HCT116 (cell line): ENCODE results near the gene TACR2. TPM values are rescaled to one million over a fixed set of nuclear protein-coding genes. Genes with fewer than 3 reads are reported as not detected.

ENCODE experiments used
- ATAC-seq: fragments of 200-7000 bp; cut with Tn5 transposase; 2 replicates; pipeline ENCODE4 v1.9.1; 2020; ENCODE audit warnings: mild to moderate bottlenecking, moderate library complexity
- BruUV-seq: library from RNA; stranded (reverse); fragments of 400-500 nt; replicated peaks from 2 replicates; lab custom pipeline; 2021; lab: Mats Ljungman, UMichigan
- CTCF ChIA-PET: fragments of 300-600 bp; sonication (Branson Sonifier 250); formaldehyde crosslinking; loops from one replicate; lab custom pipeline; 2021; ENCODE audit warnings: antibody characterized with exemption; lab: Charles Lee
- POLR2A ChIA-PET: fragments of 300-600, 350-600 bp; sonication (Branson Sonifier 250); formaldehyde crosslinking; loops from one replicate; lab custom pipeline; 2021; ENCODE audit warnings: antibody characterized with exemption; lab: Charles Lee
- RAD21 ChIA-PET, 2 experiments: fragments of 300-600 bp; sonication (Branson Sonifier 250); formaldehyde crosslinking; loops; one replicate each; lab custom pipeline; 2023; ENCODE audit warnings: low total read pairs in 2 of 2; ENCODE audit not compliant: uncharacterized antibody in 2 of 2, unreplicated experiment in 2 of 2, low non-redundant PET in 1 of 2; lab: Charles Lee
- DNase-seq: peaks from one replicate; pipeline ENCODE4 v3.0.0-alpha.2; 2010; ENCODE audit warnings: low read depth, low spot score
- H2AFZ ChIP-seq: fragments of 200-600 bp; shearing (Covaris generic), sonication (generic); 2 replicates; pipeline ENCODE4 v1.6.1; 2017; ENCODE audit warnings: low read depth, mixed run types, mixed read lengths, antibody characterized with exemption, low read length; ENCODE audit not compliant: poor library complexity, severe bottlenecking
- H3K27ac ChIP-seq: 2 replicates; pipeline ENCODE4 v1.5.1; 2012; ENCODE audit warnings: low read depth, low read length
- H3K27me3 ChIP-seq: fragments of 200-600 bp; sonication (generic); 2 replicates; pipeline ENCODE4 v1.6.1; 2016; ENCODE audit warnings: mixed run types, low read length, mixed read lengths; ENCODE audit not compliant: insufficient read depth
- H3K36me3 ChIP-seq, 2 experiments: fragments of 200-500 bp in 1 of 2; fragments of 200-600 bp in 1 of 2; sonication (Bioruptor generic) in 1 of 2; sonication (generic) in 1 of 2; 2 replicates each; pipeline versions ENCODE4 v1.5.1 to v1.6.1; 2014 to 2016; ENCODE audit warnings: low read length in 2 of 2, inconsistent platforms in 1 of 2, mixed read lengths in 1 of 2, mixed run types in 1 of 2; ENCODE audit not compliant: insufficient read depth in 2 of 2, control insufficient read depth in 1 of 2
- H3K4me1 ChIP-seq, 2 experiments: fragments of 200-600 bp in 1 of 2; sonication (generic) in 1 of 2; 2 replicates each; pipeline versions ENCODE4 v1.5.1 to v1.6.1; 2012 to 2017; ENCODE audit warnings: low read length in 2 of 2, inconsistent platforms in 1 of 2, mild to moderate bottlenecking in 1 of 2, mixed read lengths in 1 of 2, mixed run types in 1 of 2, moderate library complexity in 1 of 2; ENCODE audit not compliant: insufficient read depth in 2 of 2, control insufficient read depth in 1 of 2
- H3K4me2 ChIP-seq: fragments of 200-600 bp; sonication (generic); 2 replicates; pipeline ENCODE4 v1.6.1; 2017; ENCODE audit warnings: mixed run types, low read length, mixed read lengths
- H3K4me3 ChIP-seq, 2 experiments: fragments of 200-600 bp in 1 of 2; sonication (generic) in 1 of 2; replicated peaks in 1 of 2; 2 replicates each; pipeline ENCODE4 v1.5.1; 2011 to 2016; ENCODE audit warnings: low read length in 2 of 2, control low read depth in 1 of 2, low read depth in 1 of 2, mild to moderate bottlenecking in 1 of 2, mixed read lengths in 1 of 2, mixed run types in 1 of 2
- H3K79me2 ChIP-seq: fragments of 200-600 bp; sonication (generic); 2 replicates; pipeline ENCODE4 v1.6.1; 2017; ENCODE audit warnings: mild to moderate bottlenecking, mixed run types, low read length, moderate library complexity, mixed read lengths; ENCODE audit not compliant: insufficient read depth
- H3K9ac ChIP-seq: fragments of 200-600 bp; sonication (generic); 2 replicates; pipeline ENCODE4 v1.6.1; 2016; ENCODE audit warnings: low read length, mixed read lengths
- H3K9me2 ChIP-seq: fragments of 200-600 bp; sonication (generic), shearing (Covaris generic); 2 replicates; pipeline ENCODE4 v1.6.1; 2017; ENCODE audit warnings: mixed run types, mild to moderate bottlenecking, moderate library complexity; ENCODE audit not compliant: insufficient read depth
- H3K9me3 ChIP-seq, 2 experiments: fragments of 200-500 bp in 1 of 2; fragments of 200-600 bp in 1 of 2; sonication (Bioruptor generic) in 1 of 2; sonication (generic) in 1 of 2; 2 replicates each; pipeline ENCODE4 v1.6.1; 2014 to 2017; ENCODE audit warnings: low read length in 2 of 2, mixed read lengths in 2 of 2, inconsistent platforms in 1 of 2, low read depth in 1 of 2, mild to moderate bottlenecking in 1 of 2, mixed run types in 1 of 2, moderate library complexity in 1 of 2; ENCODE audit not compliant: control insufficient read depth in 1 of 2, insufficient read depth in 1 of 2
- H4K20me1 ChIP-seq: fragments of 200-600 bp; sonication (generic), shearing (Covaris generic); 2 replicates; pipeline ENCODE4 v1.6.1; 2017; ENCODE audit warnings: mixed run types, mild to moderate bottlenecking, moderate library complexity; ENCODE audit not compliant: insufficient read depth
- CEBPB ChIP-seq: IDR thresholded peaks from 2 replicates; pipeline ENCODE4 v1.6.1; 2012; ENCODE audit warnings: low read depth
- ELF1 ChIP-seq: IDR thresholded peaks from 2 replicates; pipeline ENCODE4 v1.6.1; 2012; ENCODE audit warnings: low read depth, borderline replicate concordance
- EZH2 ChIP-seq: fragments of 200-600 bp; sonication (generic); IDR thresholded peaks from 2 replicates; pipeline ENCODE4 v1.6.1; 2017; ENCODE audit warnings: antibody characterized with exemption, mixed run types
- EZH2phosphoT487 ChIP-seq: fragments of 200-600 bp; IDR thresholded peaks from 2 replicates; pipeline ENCODE4 v1.6.1; 2018; ENCODE audit warnings: antibody characterized with exemption, borderline replicate concordance
- POLR2A ChIP-seq: IDR thresholded peaks from 2 replicates; pipeline ENCODE4 v1.7.0; 2011; ENCODE audit warnings: borderline replicate concordance; ENCODE audit not compliant: insufficient read depth, insufficient read length; ENCODE audit errors: extremely low read depth
- POLR2AphosphoS5 ChIP-seq: IDR thresholded peaks from 2 replicates; pipeline ENCODE4 v1.6.1; 2011; ENCODE audit warnings: mild to moderate bottlenecking, low read depth, low read length, moderate library complexity
- RAD21 ChIP-seq: IDR thresholded peaks from 2 replicates; pipeline ENCODE4 v1.6.1; 2012; ENCODE audit warnings: low read depth, mild to moderate bottlenecking
- SP1 ChIP-seq: IDR thresholded peaks from 2 replicates; pipeline ENCODE4 v1.6.1; 2012; ENCODE audit warnings: low read depth
- SRF ChIP-seq: IDR thresholded peaks from 2 replicates; pipeline ENCODE4 v1.6.1; 2012; ENCODE audit warnings: low read depth
- TCF7L2 ChIP-seq: IDR thresholded peaks from 2 replicates; pipeline ENCODE4 v1.7.0; 2011; ENCODE audit warnings: borderline replicate concordance, inconsistent platforms; ENCODE audit not compliant: insufficient read depth, insufficient read length; ENCODE audit errors: extremely low read depth
- ZFX ChIP-seq: fragments of 450-650 bp; IDR thresholded peaks from 2 replicates; pipeline ENCODE4 v1.6.1; 2017
- ZNF274 ChIP-seq: fragments of 200-500 bp; sonication (Bioruptor generic); IDR thresholded peaks from 2 replicates; pipeline ENCODE4 v1.6.1; 2014; ENCODE audit warnings: mild to moderate bottlenecking, low read depth, low read length, inconsistent platforms
- intact Hi-C: fragments of 100-400 bp; cut with micrococcal nuclease; formaldehyde crosslinking; loops from 2 replicates; pipeline ENCODE4 v1.10.0; 2022
- total RNA-seq: library from RNA; stranded (reverse); gene quantifications from one replicate; pipeline ENCODE4 v1.2.1, GENCODE V29; 2021; ENCODE audit not compliant: unreplicated experiment
- TF ChIP-seq, protein P1 (sequence below): IDR thresholded peaks from 2 replicates; pipeline ENCODE4 v1.6.1; 2012
- TF ChIP-seq, protein P2 (sequence below): IDR thresholded peaks from 2 replicates; pipeline ENCODE4 v1.6.1; 2012; ENCODE audit warnings: low read depth
- TF ChIP-seq, protein P3 (sequence below), 3 experiments: fragments of 200-600 bp in 1 of 3; sonication (generic) in 1 of 3; IDR thresholded peaks in 2 of 3; conservative IDR thresholded peaks in 1 of 3; 2 replicates each; pipeline ENCODE4 v1.5.1; 2012 to 2017; ENCODE audit warnings: low read depth in 2 of 3, low read length in 2 of 3, antibody characterized with exemption in 1 of 3, borderline replicate concordance in 1 of 3, control low read depth in 1 of 3, mild to moderate bottlenecking in 1 of 3, mixed read lengths in 1 of 3, mixed run types in 1 of 3, moderate library complexity in 1 of 3; ENCODE audit not compliant: insufficient read depth in 1 of 3

Gene TACR2
- total RNA-seq, 1 experiment from 2014 or later = not detected

DNA sequence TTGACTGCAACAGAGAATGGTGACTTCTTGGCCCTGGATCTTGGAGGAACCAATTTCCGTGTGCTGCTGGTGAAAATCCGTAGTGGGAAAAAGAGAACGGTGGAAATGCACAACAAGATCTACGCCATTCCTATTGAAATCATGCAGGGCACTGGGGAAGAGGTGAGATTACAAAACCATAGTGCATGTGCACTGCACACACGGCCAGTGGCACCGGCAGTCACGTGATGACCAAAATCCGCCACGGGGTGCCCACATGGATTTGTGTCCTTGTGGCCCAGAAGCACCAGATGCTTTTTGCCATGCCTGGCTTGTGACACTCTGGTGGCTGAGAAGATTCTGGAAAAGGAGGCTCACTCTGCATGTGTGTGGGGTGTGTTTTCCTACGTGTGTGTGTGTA lies 32.4 kb downstream of the TACR2 start:
- CTCF ChIA-PET = no interaction called here
- ATAC-seq = no peak
- Histone ChIP-seq H4K20me1 (no peaks in the 10 kb centered on the region), H3K4me3 (no peak overlapping the region), H2AFZ (no peak overlapping the region), H3K4me1 (no peaks in the 10 kb centered on the region), H3K9me2 (no peaks in the 10 kb centered on the region), H3K9me3 (no peaks in the 10 kb centered on the region), H3K79me2 (no peaks in the 10 kb centered on the region), H3K4me2 (no peak overlapping the region), H3K27ac (no peak overlapping the region), H3K27me3 (no peaks in the 10 kb centered on the region), H3K36me3 (peaks cover 13 to 15% of the 10 kb centered on the region in 2 experiments), H3K9ac (no peak overlapping the region)
- intact Hi-C loops = no loop called here
- no peak for TF ChIP-seq SRF
- TF ChIP-seq, protein P1, sequence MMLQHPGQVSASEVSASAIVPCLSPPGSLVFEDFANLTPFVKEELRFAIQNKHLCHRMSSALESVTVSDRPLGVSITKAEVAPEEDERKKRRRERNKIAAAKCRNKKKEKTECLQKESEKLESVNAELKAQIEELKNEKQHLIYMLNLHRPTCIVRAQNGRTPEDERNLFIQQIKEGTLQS = no peak
- TF ChIP-seq EZH2 = no peak
- no peak for TF ChIP-seq ELF1
- BruUV-seq = no TSS peak
- RAD21 ChIA-PET = no interaction called here
- no peak for DNase-seq
- POLR2A ChIA-PET = no interaction called here

DNA sequence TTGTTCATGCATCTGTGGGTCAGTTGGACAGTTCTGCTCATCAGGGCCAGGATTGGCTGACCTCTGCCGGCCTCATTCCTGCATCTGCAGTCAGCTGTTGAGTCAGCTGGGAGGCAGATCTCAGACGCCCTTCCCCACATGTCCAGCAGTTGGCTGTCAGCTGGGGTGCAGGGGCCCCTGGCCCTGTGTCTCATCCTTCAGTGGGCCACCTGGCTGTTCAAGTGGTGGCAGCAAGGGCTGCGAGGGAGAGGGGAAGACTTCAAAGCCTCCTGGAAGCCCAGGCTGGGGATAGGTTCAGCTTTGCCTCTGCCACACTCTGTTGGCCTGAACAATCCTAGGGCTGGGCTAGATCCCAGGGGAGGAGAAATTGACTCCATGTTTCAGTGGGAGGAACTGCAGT lies 33.2 kb downstream of the TACR2 start:
- POLR2A ChIA-PET = no interaction called here
- H3K36me3 ChIP-seq = peaks cover 8 to 18% of the 10 kb centered on the region in 2 experiments
- peak; percentile 34; the same call in 1 of the 2 replicates for ATAC-seq
- no peak for TF ChIP-seq SP1
- TF ChIP-seq CEBPB = no peak
- no peak for TF ChIP-seq EZH2
- no peak for TF ChIP-seq POLR2AphosphoS5
- no peak for TF ChIP-seq RAD21
- TF ChIP-seq, protein P2, sequence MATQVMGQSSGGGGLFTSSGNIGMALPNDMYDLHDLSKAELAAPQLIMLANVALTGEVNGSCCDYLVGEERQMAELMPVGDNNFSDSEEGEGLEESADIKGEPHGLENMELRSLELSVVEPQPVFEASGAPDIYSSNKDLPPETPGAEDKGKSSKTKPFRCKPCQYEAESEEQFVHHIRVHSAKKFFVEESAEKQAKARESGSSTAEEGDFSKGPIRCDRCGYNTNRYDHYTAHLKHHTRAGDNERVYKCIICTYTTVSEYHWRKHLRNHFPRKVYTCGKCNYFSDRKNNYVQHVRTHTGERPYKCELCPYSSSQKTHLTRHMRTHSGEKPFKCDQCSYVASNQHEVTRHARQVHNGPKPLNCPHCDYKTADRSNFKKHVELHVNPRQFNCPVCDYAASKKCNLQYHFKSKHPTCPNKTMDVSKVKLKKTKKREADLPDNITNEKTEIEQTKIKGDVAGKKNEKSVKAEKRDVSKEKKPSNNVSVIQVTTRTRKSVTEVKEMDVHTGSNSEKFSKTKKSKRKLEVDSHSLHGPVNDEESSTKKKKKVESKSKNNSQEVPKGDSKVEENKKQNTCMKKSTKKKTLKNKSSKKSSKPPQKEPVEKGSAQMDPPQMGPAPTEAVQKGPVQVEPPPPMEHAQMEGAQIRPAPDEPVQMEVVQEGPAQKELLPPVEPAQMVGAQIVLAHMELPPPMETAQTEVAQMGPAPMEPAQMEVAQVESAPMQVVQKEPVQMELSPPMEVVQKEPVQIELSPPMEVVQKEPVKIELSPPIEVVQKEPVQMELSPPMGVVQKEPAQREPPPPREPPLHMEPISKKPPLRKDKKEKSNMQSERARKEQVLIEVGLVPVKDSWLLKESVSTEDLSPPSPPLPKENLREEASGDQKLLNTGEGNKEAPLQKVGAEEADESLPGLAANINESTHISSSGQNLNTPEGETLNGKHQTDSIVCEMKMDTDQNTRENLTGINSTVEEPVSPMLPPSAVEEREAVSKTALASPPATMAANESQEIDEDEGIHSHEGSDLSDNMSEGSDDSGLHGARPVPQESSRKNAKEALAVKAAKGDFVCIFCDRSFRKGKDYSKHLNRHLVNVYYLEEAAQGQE = no peak
- TF ChIP-seq TCF7L2 = no peak
- no peak for TF ChIP-seq ZFX
- TF ChIP-seq, protein P3, sequence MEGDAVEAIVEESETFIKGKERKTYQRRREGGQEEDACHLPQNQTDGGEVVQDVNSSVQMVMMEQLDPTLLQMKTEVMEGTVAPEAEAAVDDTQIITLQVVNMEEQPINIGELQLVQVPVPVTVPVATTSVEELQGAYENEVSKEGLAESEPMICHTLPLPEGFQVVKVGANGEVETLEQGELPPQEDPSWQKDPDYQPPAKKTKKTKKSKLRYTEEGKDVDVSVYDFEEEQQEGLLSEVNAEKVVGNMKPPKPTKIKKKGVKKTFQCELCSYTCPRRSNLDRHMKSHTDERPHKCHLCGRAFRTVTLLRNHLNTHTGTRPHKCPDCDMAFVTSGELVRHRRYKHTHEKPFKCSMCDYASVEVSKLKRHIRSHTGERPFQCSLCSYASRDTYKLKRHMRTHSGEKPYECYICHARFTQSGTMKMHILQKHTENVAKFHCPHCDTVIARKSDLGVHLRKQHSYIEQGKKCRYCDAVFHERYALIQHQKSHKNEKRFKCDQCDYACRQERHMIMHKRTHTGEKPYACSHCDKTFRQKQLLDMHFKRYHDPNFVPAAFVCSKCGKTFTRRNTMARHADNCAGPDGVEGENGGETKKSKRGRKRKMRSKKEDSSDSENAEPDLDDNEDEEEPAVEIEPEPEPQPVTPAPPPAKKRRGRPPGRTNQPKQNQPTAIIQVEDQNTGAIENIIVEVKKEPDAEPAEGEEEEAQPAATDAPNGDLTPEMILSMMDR (IDR thresholded peaks at IDR 0.05 in 2 of 3, conservative IDR thresholded peaks at IDR 0.05 in 1 of 3; ENCODE audit: borderline replicate concordance in 1 of 3, insufficient read depth in 1 of 3, low read depth in 2 of 3, low read length in 2 of 3) = no peak
- no peak for TF ChIP-seq ZNF274
- TF ChIP-seq SRF = no peak
- no peak for TF ChIP-seq EZH2phosphoT487
- no peak for TF ChIP-seq POLR2A

More for the DNA sequence above, 33.2 kb downstream of the TACR2 start:
- no TSS peak for BruUV-seq
- Histone ChIP-seq H3K9ac (no peak overlapping the region), H3K27ac (no peak overlapping the region), H3K9me2 (no peaks in the 10 kb centered on the region), H4K20me1 (no peaks in the 10 kb centered on the region), H3K27me3 (no peaks in the 10 kb centered on the region), H2AFZ (no peak overlapping the region), H3K4me1 (no peaks in the 10 kb centered on the region), H3K79me2 (no peaks in the 10 kb centered on the region), H3K4me2 (no peak overlapping the region), H3K4me3 (no peak overlapping the region), H3K9me3 (no peaks in the 10 kb centered on the region)
- intact Hi-C loops = no loop called here
- RAD21 ChIA-PET = no interaction called here
- CTCF ChIA-PET = no interaction called here
- no peak for DNase-seq
